H1 (cell line): ENCODE measurements around the gene C12orf42. TPM values are rescaled to one million over a fixed set of nuclear protein-coding genes. Genes with fewer than 3 reads are reported as not detected.
A peak's percentile ranks its signal among the peaks of the same experiment; 100 is the strongest.
"Not testable (repeated sequence)": the region's sequence is repeated elsewhere in the genome, so short reads cannot be mapped to it uniquely, and the experiment has no call there.

Experiments used
- CTCF ChIA-PET: fragments of 300-600 bp; sonication (Branson Sonifier 250); formaldehyde crosslinking; loops from one replicate; lab custom pipeline; 2021; ENCODE audit not compliant: partially characterized antibody; lab: Charles Lee
- POLR2A ChIA-PET: fragments of 300-600 bp; sonication (Branson Sonifier 250); formaldehyde crosslinking; loops from one replicate; lab custom pipeline; 2021; ENCODE audit warnings: inconsistent platforms; ENCODE audit not compliant: partially characterized antibody; lab: Charles Lee
- DNase-seq, 2 experiments: peaks; one replicate each; pipeline versions ENCODE4 v3.0.0 to v3.0.0-alpha.2; 2010 to 2022; ENCODE audit warnings: low spot score in 2 of 2, low read depth in 1 of 2, mixed read lengths in 1 of 2
- FAIRE-seq: peaks from 2 replicates; lab custom pipeline; 2011; peaks lifted over from hg19 to GRCh38; lab: Jason Lieb, UNC
- H2AFZ ChIP-seq: 2 replicates; pipeline ENCODE4 v1.8.1; 2012; ENCODE audit warnings: low read length, inconsistent platforms
- H2AK5ac ChIP-seq: 2 replicates; pipeline ENCODE4 v1.6.1; 2013; ENCODE audit warnings: low read depth, low read length
- H2BK120ac ChIP-seq: replicated peaks from 2 replicates; pipeline ENCODE3; 2013; ENCODE audit warnings: low read depth, low read length, inconsistent platforms
- H2BK12ac ChIP-seq: 2 replicates; pipeline ENCODE4 v1.6.1; 2013; ENCODE audit warnings: low read depth, low read length
- H2BK15ac ChIP-seq: 2 replicates; pipeline ENCODE4 v1.6.1; 2013; ENCODE audit warnings: low read length
- H2BK20ac ChIP-seq: 2 replicates; pipeline ENCODE4 v1.6.1; 2013; ENCODE audit warnings: low read length
- H2BK5ac ChIP-seq: 2 replicates; pipeline ENCODE4 v1.6.1; 2013; ENCODE audit warnings: low read depth, low read length
- H3K14ac ChIP-seq: 2 replicates; pipeline ENCODE4 v1.6.1; 2013; ENCODE audit warnings: inconsistent platforms; ENCODE audit not compliant: insufficient read length
- H3K18ac ChIP-seq: 2 replicates; pipeline ENCODE4 v1.6.1; 2013; ENCODE audit warnings: low read length; ENCODE audit errors: extremely low read depth
- H3K23ac ChIP-seq: 2 replicates; pipeline ENCODE4 v1.6.1; 2013; ENCODE audit warnings: inconsistent platforms; ENCODE audit not compliant: insufficient read length
- H3K23me2 ChIP-seq: 2 replicates; pipeline ENCODE4 v1.6.1; 2013; ENCODE audit warnings: low read depth, low read length
- H3K27ac ChIP-seq: 2 replicates; pipeline ENCODE4 v1.6.1; 2011; ENCODE audit warnings: low read depth, low read length, inconsistent platforms
- H3K27me3 ChIP-seq, 4 experiments: replicated peaks in 1 of 4; 1 replicate in 1 of 4; 2 replicates in 3 of 4; pipeline versions ENCODE4 v1.6.1 to v1.8.1; 2011 to 2013; ENCODE audit warnings: low read length in 3 of 4, mild to moderate bottlenecking in 3 of 4, inconsistent platforms in 2 of 4, mixed read lengths in 2 of 4, moderate library complexity in 1 of 4; ENCODE audit not compliant: control insufficient read depth in 3 of 4, insufficient read depth in 3 of 4; ENCODE audit errors: extremely low read depth in 1 of 4
- H3K36me3 ChIP-seq, 4 experiments: 2 replicates each; pipeline versions ENCODE4 v1.6.1 to v1.8.1; 2011 to 2013; ENCODE audit warnings: mild to moderate bottlenecking in 4 of 4, low read length in 3 of 4, moderate library complexity in 2 of 4, control low read depth in 1 of 4, inconsistent platforms in 1 of 4; ENCODE audit not compliant: insufficient read depth in 4 of 4, control insufficient read depth in 2 of 4
- H3K4ac ChIP-seq: replicated peaks from 2 replicates; pipeline ENCODE3; 2013; ENCODE audit warnings: low read length, low read depth, mixed read lengths, inconsistent platforms; ENCODE audit not compliant: insufficient read length
- H3K4me1 ChIP-seq, 4 experiments: replicated peaks in 1 of 4; 1 replicate in 1 of 4; 2 replicates in 3 of 4; pipeline versions ENCODE4 v1.6.1 to v1.8.1; 2011 to 2013; ENCODE audit warnings: low read length in 3 of 4, inconsistent platforms in 2 of 4, mixed read lengths in 1 of 4; ENCODE audit not compliant: insufficient read depth in 4 of 4, control insufficient read depth in 3 of 4
- H3K4me2 ChIP-seq, 2 experiments: 2 replicates each; pipeline versions ENCODE4 v1.6.1 to v1.8.1; 2011 to 2013; ENCODE audit warnings: low read depth in 2 of 2, low read length in 2 of 2, control low read depth in 1 of 2, inconsistent platforms in 1 of 2, mild to moderate bottlenecking in 1 of 2; ENCODE audit not compliant: insufficient read depth in 1 of 2
- H3K4me3 ChIP-seq, 4 experiments: fragments of 200-600, 300-600 bp in 1 of 4; sonication (generic), shearing (Covaris generic), sonication (Bioruptor Twin) in 1 of 4; 2 replicates each; pipeline versions ENCODE4 v1.5.1 to v1.8.1; 2011 to 2016; ENCODE audit warnings: low read length in 4 of 4, low read depth in 3 of 4, control low read depth in 2 of 4, inconsistent platforms in 2 of 4, mild to moderate bottlenecking in 2 of 4, mixed read lengths in 1 of 4, moderate library complexity in 1 of 4; ENCODE audit not compliant: insufficient read depth in 2 of 4; ENCODE audit errors: extremely low read depth in 1 of 4
- H3K56ac ChIP-seq: replicated peaks from 2 replicates; pipeline ENCODE3; 2013; ENCODE audit warnings: low read depth, mild to moderate bottlenecking, mixed read lengths, low read length, inconsistent platforms; ENCODE audit not compliant: insufficient read length
- H3K79me1 ChIP-seq: 2 replicates; pipeline ENCODE4 v1.6.1; 2013; ENCODE audit warnings: low read depth, low read length, control low read depth
- H3K79me2 ChIP-seq, 2 experiments: 2 replicates each; pipeline versions ENCODE4 v1.6.1 to v1.8.1; 2012 to 2013; ENCODE audit warnings: low read length in 2 of 2, mild to moderate bottlenecking in 2 of 2, inconsistent platforms in 1 of 2; ENCODE audit not compliant: insufficient read depth in 2 of 2, control insufficient read depth in 1 of 2
- H3K9ac ChIP-seq, 4 experiments: replicated peaks in 1 of 4; 1 replicate in 1 of 4; 2 replicates in 3 of 4; pipeline versions ENCODE4 v1.6.1 to v1.8.1; 2011 to 2013; ENCODE audit warnings: low read depth in 3 of 4, low read length in 3 of 4, control low read depth in 2 of 4, mild to moderate bottlenecking in 2 of 4, moderate library complexity in 2 of 4, inconsistent platforms in 1 of 4; ENCODE audit errors: extremely low read depth in 1 of 4
- H3K9me3 ChIP-seq, 2 experiments: 2 replicates each; pipeline versions ENCODE4 v1.6.1 to v1.8.1; 2012 to 2013; ENCODE audit warnings: mild to moderate bottlenecking in 2 of 2, moderate library complexity in 2 of 2, control low read depth in 1 of 2, inconsistent platforms in 1 of 2, low read depth in 1 of 2, low read length in 1 of 2, mixed read lengths in 1 of 2; ENCODE audit not compliant: insufficient read depth in 2 of 2
- H4K20me1 ChIP-seq, 2 experiments: replicated peaks in 1 of 2; 2 replicates each; pipeline versions ENCODE3 to v1.8.1; 2011 to 2013; ENCODE audit warnings: inconsistent platforms in 2 of 2, low read length in 2 of 2, mild to moderate bottlenecking in 1 of 2; ENCODE audit not compliant: insufficient read depth in 2 of 2, control insufficient read depth in 1 of 2
- H4K5ac ChIP-seq: 2 replicates; pipeline ENCODE4 v1.6.1; 2013; ENCODE audit warnings: low read length, low read depth, mixed read lengths, inconsistent platforms; ENCODE audit not compliant: insufficient read length
- H4K8ac ChIP-seq: 2 replicates; pipeline ENCODE4 v1.8.0; 2013; ENCODE audit warnings: mild to moderate bottlenecking, moderate library complexity, low read length, inconsistent platforms; ENCODE audit not compliant: insufficient read depth; ENCODE audit errors: extremely low read depth
- H4K91ac ChIP-seq: replicated peaks from 2 replicates; pipeline ENCODE3; 2013; ENCODE audit warnings: low read length, mixed read lengths, inconsistent platforms; ENCODE audit not compliant: insufficient read length
- EGR1 ChIP-seq: IDR thresholded peaks from 2 replicates; pipeline ENCODE4 v1.6.1; 2011; ENCODE audit warnings: low read depth, low read length, borderline replicate concordance
- YY1 ChIP-seq: IDR thresholded peaks from 2 replicates; pipeline ENCODE4 v1.6.1; 2011; ENCODE audit warnings: low read depth, mild to moderate bottlenecking, low read length
- WGBS, 2 experiments: shearing (Covaris generic) in 1 of 2; methylation state at CpG; one replicate each; pipeline versions ENCODE4 v1.1.6 to v1.1.7; 2013 to 2015; ENCODE audit warnings: low lambda C conversion rate in 2 of 2, mixed read lengths in 2 of 2, inconsistent platforms in 1 of 2, low coverage in 1 of 2, missing lambda C conversion rate in 1 of 2; ENCODE audit not compliant: insufficient replicate concordance in 2 of 2, insufficient coverage in 1 of 2, insufficient read length in 1 of 2; ENCODE audit errors: extremely low coverage in 1 of 2, missing lambda C conversion rate in 1 of 2; 5-methylcytosine and 5-hydroxymethylcytosine counted together
- polyA plus RNA-seq, 7 experiments: library from polyadenylated mRNA; depleted of rRNA in 3 of 7; stranded (reverse) in 5 of 7; unstranded in 2 of 7; fragments of >200 nt in 5 of 7; fragments of 200-250 nt in 2 of 7; gene quantifications; 1 replicate in 5 of 7; 2 replicates in 1 of 7; 4 replicates in 1 of 7; pipeline versions ENCODE4 v1.2.1 to v1.2.3, GENCODE V29; 2011 to 2013; ENCODE audit warnings: missing spikeins in 2 of 7, mixed read lengths in 2 of 7
- total RNA-seq: library from RNA; stranded (reverse); fragmentation: NEBNext Ultra II Directional; extraction: Animal tissue kit (Norgen Biotek cat#: 25700); gene quantifications from 2 replicates; pipeline ENCODE4 v1.2.1, GENCODE V29; 2021

The C12orf42 gene
- total and polyA plus RNA-seq, 2 of the 8 experiments (the other 6 are each of a cell fraction or from before 2014, with no cell fraction given): 0.05 TPM; not detected in 1

- peak in 1 of 2 experiments; percentile 62 for DNase-seq
- ChIA-PET CTCF (interaction anchor here (0.7 to 1.4 kb wide), 2 partner anchors 9 to 10 kb away, joined by 3 to 9 read pairs; no protein-coding TSS in a partner anchor), POLR2A (interaction anchor here (1.3 kb wide), 1 partner anchor 62 kb away, joined by 3 read pairs; the partner anchor contains the start of gene C12orf42)
- H2AK5ac ChIP-seq, H2BK15ac ChIP-seq, H3K4me1 ChIP-seq, H3K27me3 ChIP-seq, H3K4ac ChIP-seq, H3K36me3 ChIP-seq, H2BK120ac ChIP-seq, H3K14ac ChIP-seq, H3K9me3 ChIP-seq, H3K27ac ChIP-seq, H3K23me2 ChIP-seq, H4K20me1 ChIP-seq, H3K79me2 ChIP-seq, H2BK12ac ChIP-seq, H3K9ac ChIP-seq, H2BK20ac ChIP-seq, H3K23ac ChIP-seq, H3K56ac ChIP-seq, H4K91ac ChIP-seq, FAIRE-seq, H4K5ac ChIP-seq, H3K79me1 ChIP-seq: not testable (repeated sequence)
- WGBS, 2 experiments: 76% methylated on average over 29 of the region's 33 CpGs; no CpG with 5 or more reads in 1 of the 2 experiments
- H2BK5ac ChIP-seq: peak overlapping the region; percentile 66; the same call in 1 of the 2 replicates
- peak overlapping the region; percentile 38 to 45; a peak in 2 of 4 replicates for H3K4me2 ChIP-seq
- H2AFZ ChIP-seq: 0 out of 2 replicates have a peak overlapping the region, but pooled peaks have one; percentile 58
- H3K18ac ChIP-seq: peak overlapping the region; percentile 48; the same call in 1 of the 2 replicates
- H4K8ac ChIP-seq: peak overlapping the region; percentile 51; the same call in 1 of the 2 replicates
- H3K4me3 ChIP-seq: peak overlapping the region in 1 of 4 experiments; percentile 10; a peak in 1 of 8 replicates
- TF ChIP-seq YY1 (0 out of 2 replicates have a peak, but pooled peaks have one; percentile 26), EGR1 (0 out of 2 replicates have a peak, but pooled peaks have one; percentile 34)
Observed at GRCh38 chr12:103434165-103435105, 61.3 kb downstream of the C12orf42 start.
